Measurements from ENCODE around the gene ERBB2. TPM values are rescaled to one million over a fixed set of nuclear protein-coding genes. Genes with fewer than 3 reads are reported as not detected.

Gene ERBB2
- total and polyA plus RNA-seq, 10 of the 15 experiments (the other 5 are each of a cell fraction or from before 2014, with no cell fraction given), result 0.39 to 7.0 (median 4.3) TPM

DNA sequence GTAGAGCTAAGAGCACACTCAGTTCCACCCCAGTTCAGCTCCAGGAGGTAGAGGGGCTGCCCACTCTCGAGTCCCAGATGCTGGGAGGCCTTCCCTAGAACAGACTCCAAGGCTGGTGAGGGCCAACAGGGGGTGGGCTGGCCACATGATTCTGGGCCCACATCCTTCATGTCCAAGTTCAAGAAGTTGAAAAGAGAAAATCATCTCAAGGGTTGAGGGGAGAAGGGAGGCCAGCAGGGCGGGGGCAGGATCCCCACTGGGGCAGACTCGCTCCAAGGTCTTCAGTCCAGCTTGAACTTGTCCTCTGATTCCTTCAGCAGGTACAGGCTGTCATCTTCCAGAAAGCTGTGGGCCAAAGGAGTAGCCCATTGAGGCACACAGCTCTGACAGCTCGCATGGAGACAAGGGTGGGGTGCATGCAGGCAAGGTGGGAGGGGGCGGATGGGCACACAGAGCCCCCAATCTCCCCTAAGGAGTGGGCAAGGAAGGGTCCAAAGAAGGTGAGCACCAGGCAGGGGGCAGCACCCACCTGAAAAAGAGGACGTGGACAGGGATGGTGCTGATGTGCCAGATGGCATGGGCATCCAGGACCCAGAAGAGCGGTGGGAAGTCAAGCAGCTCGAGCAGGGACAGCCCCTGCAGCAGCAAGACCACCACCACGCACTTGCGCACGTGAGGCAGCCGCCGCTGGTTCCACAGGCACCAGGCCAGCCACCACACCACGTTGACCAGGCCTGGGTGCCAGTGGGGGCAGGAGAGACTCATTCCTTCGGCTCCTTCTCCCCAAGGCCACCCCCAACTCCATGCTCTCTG, 27.1 kb upstream of the ERBB2 start:
- TF ChIP-seq, protein P1, sequence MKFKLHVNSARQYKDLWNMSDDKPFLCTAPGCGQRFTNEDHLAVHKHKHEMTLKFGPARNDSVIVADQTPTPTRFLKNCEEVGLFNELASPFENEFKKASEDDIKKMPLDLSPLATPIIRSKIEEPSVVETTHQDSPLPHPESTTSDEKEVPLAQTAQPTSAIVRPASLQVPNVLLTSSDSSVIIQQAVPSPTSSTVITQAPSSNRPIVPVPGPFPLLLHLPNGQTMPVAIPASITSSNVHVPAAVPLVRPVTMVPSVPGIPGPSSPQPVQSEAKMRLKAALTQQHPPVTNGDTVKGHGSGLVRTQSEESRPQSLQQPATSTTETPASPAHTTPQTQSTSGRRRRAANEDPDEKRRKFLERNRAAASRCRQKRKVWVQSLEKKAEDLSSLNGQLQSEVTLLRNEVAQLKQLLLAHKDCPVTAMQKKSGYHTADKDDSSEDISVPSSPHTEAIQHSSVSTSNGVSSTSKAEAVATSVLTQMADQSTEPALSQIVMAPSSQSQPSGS (IDR thresholded peaks at IDR 0.05; ENCODE audit: low read length), result no peak
- TF ChIP-seq TCF7 (IDR thresholded peaks at IDR 0.05; ENCODE audit: borderline replicate concordance) (no peak), SMC3 (IDR thresholded peaks at IDR 0.05; ENCODE audit: borderline replicate concordance, low read length) (no peak), CEBPB (IDR thresholded peaks at IDR 0.05; ENCODE audit: borderline replicate concordance in 1 of 2, low read depth in 2 of 2, low read length in 2 of 2) (no peak), ZZZ3 (IDR thresholded peaks at IDR 0.05; ENCODE audit: control insufficient read depth, insufficient read length, low read depth) (no peak)
- TF ChIP-seq, protein P2, sequence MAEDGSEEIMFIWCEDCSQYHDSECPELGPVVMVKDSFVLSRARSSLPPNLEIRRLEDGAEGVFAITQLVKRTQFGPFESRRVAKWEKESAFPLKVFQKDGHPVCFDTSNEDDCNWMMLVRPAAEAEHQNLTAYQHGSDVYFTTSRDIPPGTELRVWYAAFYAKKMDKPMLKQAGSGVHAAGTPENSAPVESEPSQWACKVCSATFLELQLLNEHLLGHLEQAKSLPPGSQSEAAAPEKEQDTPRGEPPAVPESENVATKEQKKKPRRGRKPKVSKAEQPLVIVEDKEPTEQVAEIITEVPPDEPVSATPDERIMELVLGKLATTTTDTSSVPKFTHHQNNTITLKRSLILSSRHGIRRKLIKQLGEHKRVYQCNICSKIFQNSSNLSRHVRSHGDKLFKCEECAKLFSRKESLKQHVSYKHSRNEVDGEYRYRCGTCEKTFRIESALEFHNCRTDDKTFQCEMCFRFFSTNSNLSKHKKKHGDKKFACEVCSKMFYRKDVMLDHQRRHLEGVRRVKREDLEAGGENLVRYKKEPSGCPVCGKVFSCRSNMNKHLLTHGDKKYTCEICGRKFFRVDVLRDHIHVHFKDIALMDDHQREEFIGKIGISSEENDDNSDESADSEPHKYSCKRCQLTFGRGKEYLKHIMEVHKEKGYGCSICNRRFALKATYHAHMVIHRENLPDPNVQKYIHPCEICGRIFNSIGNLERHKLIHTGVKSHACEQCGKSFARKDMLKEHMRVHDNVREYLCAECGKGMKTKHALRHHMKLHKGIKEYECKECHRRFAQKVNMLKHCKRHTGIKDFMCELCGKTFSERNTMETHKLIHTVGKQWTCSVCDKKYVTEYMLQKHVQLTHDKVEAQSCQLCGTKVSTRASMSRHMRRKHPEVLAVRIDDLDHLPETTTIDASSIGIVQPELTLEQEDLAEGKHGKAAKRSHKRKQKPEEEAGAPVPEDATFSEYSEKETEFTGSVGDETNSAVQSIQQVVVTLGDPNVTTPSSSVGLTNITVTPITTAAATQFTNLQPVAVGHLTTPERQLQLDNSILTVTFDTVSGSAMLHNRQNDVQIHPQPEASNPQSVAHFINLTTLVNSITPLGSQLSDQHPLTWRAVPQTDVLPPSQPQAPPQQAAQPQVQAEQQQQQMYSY (CRISPR knock-in tag; IDR thresholded peaks at IDR 0.05), result no peak
- TF ChIP-seq, protein P3, sequence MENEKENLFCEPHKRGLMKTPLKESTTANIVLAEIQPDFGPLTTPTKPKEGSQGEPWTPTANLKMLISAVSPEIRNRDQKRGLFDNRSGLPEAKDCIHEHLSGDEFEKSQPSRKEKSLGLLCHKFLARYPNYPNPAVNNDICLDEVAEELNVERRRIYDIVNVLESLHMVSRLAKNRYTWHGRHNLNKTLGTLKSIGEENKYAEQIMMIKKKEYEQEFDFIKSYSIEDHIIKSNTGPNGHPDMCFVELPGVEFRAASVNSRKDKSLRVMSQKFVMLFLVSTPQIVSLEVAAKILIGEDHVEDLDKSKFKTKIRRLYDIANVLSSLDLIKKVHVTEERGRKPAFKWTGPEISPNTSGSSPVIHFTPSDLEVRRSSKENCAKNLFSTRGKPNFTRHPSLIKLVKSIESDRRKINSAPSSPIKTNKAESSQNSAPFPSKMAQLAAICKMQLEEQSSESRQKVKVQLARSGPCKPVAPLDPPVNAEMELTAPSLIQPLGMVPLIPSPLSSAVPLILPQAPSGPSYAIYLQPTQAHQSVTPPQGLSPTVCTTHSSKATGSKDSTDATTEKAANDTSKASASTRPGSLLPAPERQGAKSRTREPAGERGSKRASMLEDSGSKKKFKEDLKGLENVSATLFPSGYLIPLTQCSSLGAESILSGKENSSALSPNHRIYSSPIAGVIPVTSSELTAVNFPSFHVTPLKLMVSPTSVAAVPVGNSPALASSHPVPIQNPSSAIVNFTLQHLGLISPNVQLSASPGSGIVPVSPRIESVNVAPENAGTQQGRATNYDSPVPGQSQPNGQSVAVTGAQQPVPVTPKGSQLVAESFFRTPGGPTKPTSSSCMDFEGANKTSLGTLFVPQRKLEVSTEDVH (IDR thresholded peaks at IDR 0.05; ENCODE audit: low read depth, partially characterized antibody), result no peak
- ChIA-PET CTCF (interaction anchor here (0.8 to 9.1 kb wide), 9 partner anchors 19 to 308 kb away, joined by 3 to 114 read pairs (median 7); partner anchors contain the start of genes MIEN1 and PSMD3), RAD21 (ENCODE audit: unreplicated experiment) (interaction anchor here (1.2 to 2.3 kb wide), 5 partner anchors 10 to 83 kb away, joined by 3 to 8 read pairs (median 4); partner anchors contain the start of gene MIEN1), POLR2A (interaction anchor here (0.5 kb wide), 1 partner anchor 258 kb away, joined by 5 read pairs; no protein-coding TSS in a partner anchor), SMC1A (ENCODE audit: uncharacterized antibody, unreplicated experiment) (interaction anchor here (0.7 to 2.6 kb wide), 6 partner anchors 19 to 82 kb away, joined by 3 to 10 read pairs (median 4); partner anchors contain the start of gene MIEN1)
- no peaks in the 10 kb centered on the region for H4K20me1 ChIP-seq (ENCODE audit: control insufficient read depth, insufficient read depth)
- in situ Hi-C loops (cut with MboI) (no loop called here), intact Hi-C loops (cut with micrococcal nuclease; ENCODE audit: unreplicated experiment) (no loop called here)
- no peaks in the 10 kb centered on the region for H3K36me3 ChIP-seq (ENCODE audit: control insufficient read depth in 2 of 2, insufficient read depth in 2 of 2, low read length in 1 of 2)
- no peak overlapping the region for H3K9ac ChIP-seq (ENCODE audit: control insufficient read depth, insufficient read depth, low read length)
- H2AFZ ChIP-seq (ENCODE audit: control insufficient read depth, low read depth, low read length), result no peak overlapping the region
- H3K9me3 ChIP-seq (replicated peaks; ENCODE audit: control insufficient read depth, insufficient read depth, low read length), result no peaks in the 10 kb centered on the region
- DNase-seq (ENCODE audit: low read depth, low spot score), result no peak
- H3K4me3 ChIP-seq, result no peak overlapping the region
- no peak overlapping the region for H3K4me2 ChIP-seq (ENCODE audit: control insufficient read depth, insufficient read depth)
- no peak for ATAC-seq
- WGBS (ENCODE audit: insufficient coverage, insufficient replicate concordance, low lambda C conversion rate, missing lambda C conversion rate), result 42% methylated on average over 15 of the region's 15 CpGs
- no peak for FAIRE-seq
- peaks cover 0 to 2% of the 10 kb centered on the region in 2 experiments; a peak in 2 of 4 replicates for H3K27me3 ChIP-seq (replicated peaks in 1 of 2; ENCODE audit: control insufficient read depth in 2 of 2, insufficient read depth in 2 of 2, low read length in 1 of 2)
- H3K79me2 ChIP-seq (ENCODE audit: control insufficient read depth, insufficient read depth, low read length), result no peaks in the 10 kb centered on the region
- BruUV-seq (replicated peaks), result no TSS peak
- peaks cover 20% of the 10 kb centered on the region for H3K4me1 ChIP-seq (ENCODE audit: control insufficient read depth, insufficient read depth, low read length)
- no peak overlapping the region for H3K27ac ChIP-seq (ENCODE audit: control insufficient read depth, insufficient read depth)
